ENCODE data around the gene PFKFB3.

Gene PFKFB3

GRCh38 chr10:6228647-6229046, 25.9 kb downstream of the PFKFB3 start:
- Histone ChIP-seq H3K9me3 (ENCODE audit: severe bottlenecking) (no peaks in the 10 kb centered on the region), H3K36me3 (no peaks in the 10 kb centered on the region), H3K4me3 (ENCODE audit: low read depth, low read length) (no peak overlapping the region), H3K27me3 (ENCODE audit: insufficient read depth, low read depth, severe bottlenecking) (no peaks in the 10 kb centered on the region), H3K27ac (no peak overlapping the region)
- DNase-seq, result no peak
- no peak for TF ChIP-seq CTCF (IDR thresholded peaks at IDR 0.05; ENCODE audit: low read depth, low read length)

GRCh38 chr10:6229290-6229689, 26.6 kb downstream of the PFKFB3 start:
- no peak for DNase-seq
- Histone ChIP-seq H3K27ac (no peak overlapping the region), H3K27me3 (ENCODE audit: insufficient read depth, low read depth, severe bottlenecking) (no peaks in the 10 kb centered on the region), H3K4me3 (ENCODE audit: low read depth, low read length) (no peak overlapping the region), H3K9me3 (ENCODE audit: severe bottlenecking) (no peaks in the 10 kb centered on the region), H3K36me3 (no peaks in the 10 kb centered on the region)
- TF ChIP-seq CTCF (IDR thresholded peaks at IDR 0.05; ENCODE audit: low read depth, low read length), result no peak

- no peak for TF ChIP-seq CTCF (IDR thresholded peaks at IDR 0.05; ENCODE audit: low read depth, low read length)
- H3K27me3 ChIP-seq (ENCODE audit: insufficient read depth, low read depth, severe bottlenecking), result no peaks in the 10 kb centered on the region
- no peaks in the 10 kb centered on the region for H3K9me3 ChIP-seq (ENCODE audit: severe bottlenecking)
- H3K36me3 ChIP-seq, result no peaks in the 10 kb centered on the region
- no peak for DNase-seq
- no peak overlapping the region for H3K27ac ChIP-seq
- no peak overlapping the region for H3K4me3 ChIP-seq (ENCODE audit: low read depth, low read length)
Measured at GRCh38 chr10:6229746-6230145, 27.0 kb downstream of the PFKFB3 start.

GRCh38 chr10:6230315-6230714, 27.6 kb downstream of the PFKFB3 start:
- no peak for DNase-seq
- no peaks in the 10 kb centered on the region for H3K27me3 ChIP-seq (ENCODE audit: insufficient read depth, low read depth, severe bottlenecking)
- no peak overlapping the region for H3K27ac ChIP-seq
- no peaks in the 10 kb centered on the region for H3K36me3 ChIP-seq
- no peak for TF ChIP-seq CTCF (IDR thresholded peaks at IDR 0.05; ENCODE audit: low read depth, low read length)
- no peaks in the 10 kb centered on the region for H3K9me3 ChIP-seq (ENCODE audit: severe bottlenecking)
- H3K4me3 ChIP-seq (ENCODE audit: low read depth, low read length), result no peak overlapping the region

- no peak for TF ChIP-seq CTCF (IDR thresholded peaks at IDR 0.05; ENCODE audit: low read depth, low read length)
- Histone ChIP-seq H3K27ac (no peak overlapping the region), H3K4me3 (ENCODE audit: low read depth, low read length) (no peak overlapping the region), H3K9me3 (ENCODE audit: severe bottlenecking) (no peaks in the 10 kb centered on the region), H3K27me3 (ENCODE audit: insufficient read depth, low read depth, severe bottlenecking) (no peaks in the 10 kb centered on the region), H3K36me3 (no peaks in the 10 kb centered on the region)
- no peak for DNase-seq
Measured at GRCh38 chr10:6231146-6231545, 28.4 kb downstream of the PFKFB3 start.

GRCh38 chr10:6231730-6232129, 29.0 kb downstream of the PFKFB3 start:
- no peak for TF ChIP-seq CTCF (IDR thresholded peaks at IDR 0.05; ENCODE audit: low read depth, low read length)
- Histone ChIP-seq H3K9me3 (ENCODE audit: severe bottlenecking) (no peaks in the 10 kb centered on the region), H3K36me3 (no peaks in the 10 kb centered on the region), H3K27me3 (ENCODE audit: insufficient read depth, low read depth, severe bottlenecking) (no peaks in the 10 kb centered on the region), H3K4me3 (ENCODE audit: low read depth, low read length) (no peak overlapping the region), H3K27ac (no peak overlapping the region)
- DNase-seq, result no peak
